GM19468 (cell line): ENCODE measurements around the gene RAVER2.
A peak's percentile ranks its signal among the peaks of the same experiment; 100 is the strongest.

ENCODE experiments used
- ATAC-seq: cut with Tn5 transposase; IDR thresholded peaks from one replicate; pipeline ENCODE4 v1.9.1; 2021; ENCODE audit warnings: mild to moderate bottlenecking, moderate library complexity, moderate number of reproducible peaks; ENCODE audit not compliant: unreplicated experiment; ENCODE audit errors: extremely low read depth

Gene RAVER2

DNA sequence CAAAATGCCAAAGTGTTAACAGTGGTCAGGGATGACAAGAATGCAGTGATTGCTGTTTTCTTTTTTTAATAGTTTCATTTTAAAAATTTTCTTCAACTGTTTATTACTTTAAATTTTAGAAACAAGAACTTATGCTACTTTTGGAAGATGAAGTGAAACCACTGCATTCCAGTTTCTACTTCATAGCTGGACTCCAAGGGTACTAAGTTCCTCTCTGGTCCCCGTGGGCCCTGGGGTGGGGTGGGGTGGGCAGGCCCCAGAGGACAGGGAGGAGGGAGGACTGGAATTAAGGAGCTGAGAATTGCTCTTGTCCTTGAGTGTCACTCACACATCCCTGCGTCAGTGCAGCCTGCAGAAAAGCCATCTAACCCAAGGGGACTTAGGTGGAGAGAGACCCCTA lies 97.3 kb downstream of the RAVER2 start:
- ATAC-seq, result no peak

DNA sequence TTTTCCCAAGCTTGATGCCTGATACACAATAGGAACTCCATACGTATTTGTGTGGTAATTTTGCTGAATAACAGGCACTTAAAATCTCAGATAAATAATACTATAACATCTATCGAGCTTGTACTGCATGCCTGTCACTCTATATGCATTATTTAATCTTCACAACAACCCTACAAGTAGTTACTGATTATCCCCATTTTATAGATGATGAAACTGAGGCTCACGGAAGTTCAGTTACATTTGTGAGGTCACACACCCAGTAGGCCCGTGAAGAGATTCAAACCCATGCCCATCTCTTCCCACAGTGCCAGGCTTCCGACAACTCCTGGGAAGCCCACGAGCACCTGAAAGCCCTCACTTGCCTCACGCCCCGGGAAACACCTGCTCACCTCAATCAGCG lies 98.8 kb downstream of the RAVER2 start:
- ATAC-seq, result no peak

DNA sequence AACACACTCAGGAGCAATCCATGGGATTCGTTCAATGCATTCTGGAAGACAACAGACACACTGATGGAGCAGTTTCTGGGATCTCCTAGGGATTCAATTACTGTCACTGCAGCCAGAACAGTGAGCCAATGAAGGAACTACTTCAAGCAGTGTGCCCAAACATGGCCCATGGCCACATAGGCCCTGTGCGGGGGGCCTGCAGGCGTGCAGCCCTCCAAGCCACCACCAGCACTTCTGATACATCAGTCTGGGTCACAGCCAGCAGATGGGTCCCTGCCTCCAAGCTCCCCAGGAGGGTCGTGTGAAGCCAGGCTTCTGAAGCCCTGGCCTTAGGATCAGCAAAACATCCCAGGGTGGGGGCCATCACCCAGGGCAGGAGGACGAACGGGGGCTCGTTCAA lies 99.3 kb downstream of the RAVER2 start:
- no peak for ATAC-seq

DNA sequence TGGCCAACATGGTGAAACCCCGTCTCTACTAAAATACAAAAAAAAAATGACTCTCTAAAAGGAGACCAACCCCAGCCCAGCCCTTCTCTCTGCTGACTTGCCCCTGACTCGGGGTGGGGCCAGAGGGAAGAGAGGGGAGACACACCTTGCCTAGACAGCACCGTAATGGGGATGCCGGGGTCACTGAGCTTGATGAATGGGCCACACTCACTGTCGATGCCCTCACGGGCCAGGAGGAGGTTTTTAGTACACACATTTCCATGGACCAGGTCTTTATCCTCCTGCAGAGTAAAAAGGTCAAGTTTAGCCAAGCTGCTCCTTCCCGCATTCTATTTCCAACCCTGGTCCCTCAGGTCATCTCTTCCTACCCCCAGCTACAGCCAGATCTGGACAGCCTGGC lies 99.7 kb downstream of the RAVER2 start:
- no peak for ATAC-seq

DNA sequence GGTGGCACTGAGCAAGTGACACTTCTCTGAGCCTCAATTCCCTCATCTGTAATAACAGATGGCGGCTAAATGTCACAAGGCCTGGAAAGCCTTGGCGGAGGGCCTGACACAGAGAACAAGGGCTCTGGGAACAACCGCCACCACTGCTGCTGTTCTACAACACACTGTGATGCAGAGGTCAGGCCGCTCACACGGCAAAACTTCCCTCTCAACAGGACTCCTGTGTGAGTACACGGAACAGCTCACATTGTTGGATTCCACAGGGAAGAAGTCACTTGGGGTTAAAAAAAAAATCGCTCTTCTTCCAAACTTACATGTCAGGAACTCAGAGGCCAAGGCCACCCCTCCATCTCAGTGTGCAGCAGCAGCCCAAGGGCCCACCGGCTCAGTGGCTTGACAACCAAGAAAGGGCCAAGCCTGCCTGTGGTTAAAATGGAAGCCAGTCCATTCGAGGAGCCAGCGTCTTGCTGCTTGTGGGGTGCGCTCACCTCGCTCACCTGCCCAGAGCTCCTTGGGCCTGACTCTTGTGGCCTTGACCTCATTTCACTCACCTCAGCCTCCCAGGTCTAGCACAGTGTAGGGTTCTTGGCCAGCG lies 101.1 kb downstream of the RAVER2 start:
- ATAC-seq, result no peak

DNA sequence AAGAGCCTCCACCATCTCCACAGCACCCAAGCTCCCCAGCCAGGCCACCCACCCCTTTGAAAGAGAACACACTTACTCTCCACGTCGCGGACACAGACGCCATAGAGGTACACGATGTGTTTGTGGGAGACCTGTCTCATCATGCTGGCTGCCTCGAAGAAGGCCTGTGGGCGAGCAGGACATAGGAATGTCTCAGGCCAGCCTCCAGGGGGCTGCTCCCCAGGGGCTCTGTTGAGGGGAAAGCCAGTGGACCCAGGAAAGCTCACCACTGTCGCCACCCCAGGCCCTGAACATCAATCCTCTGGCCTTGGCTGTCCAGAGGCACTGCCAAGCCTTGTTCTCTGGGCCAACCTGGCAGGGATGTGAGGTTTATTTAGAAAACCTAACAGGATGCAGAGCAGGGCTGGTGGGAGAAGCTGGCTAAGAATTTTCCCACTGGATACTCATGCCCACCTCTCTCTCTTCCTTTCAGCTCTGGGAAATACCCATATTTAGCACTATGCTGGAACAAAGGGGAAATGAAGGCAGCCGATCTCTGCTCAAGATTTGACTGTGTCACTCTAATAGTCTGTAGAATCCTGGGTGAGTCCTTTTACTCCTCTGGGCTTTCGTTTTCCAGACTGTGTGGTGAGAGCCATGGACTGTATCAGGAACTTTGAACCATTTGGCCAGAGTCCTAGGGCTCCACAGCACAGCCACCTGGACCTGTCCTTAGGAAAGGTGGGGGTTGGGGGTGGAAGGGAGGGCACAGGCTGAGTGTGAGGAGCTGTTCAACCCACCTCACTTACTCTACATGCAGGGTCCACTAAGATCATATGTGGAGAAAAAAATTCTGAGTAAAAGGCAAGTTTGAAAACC lies 101.9 kb downstream of the RAVER2 start:
- no peak for ATAC-seq

DNA sequence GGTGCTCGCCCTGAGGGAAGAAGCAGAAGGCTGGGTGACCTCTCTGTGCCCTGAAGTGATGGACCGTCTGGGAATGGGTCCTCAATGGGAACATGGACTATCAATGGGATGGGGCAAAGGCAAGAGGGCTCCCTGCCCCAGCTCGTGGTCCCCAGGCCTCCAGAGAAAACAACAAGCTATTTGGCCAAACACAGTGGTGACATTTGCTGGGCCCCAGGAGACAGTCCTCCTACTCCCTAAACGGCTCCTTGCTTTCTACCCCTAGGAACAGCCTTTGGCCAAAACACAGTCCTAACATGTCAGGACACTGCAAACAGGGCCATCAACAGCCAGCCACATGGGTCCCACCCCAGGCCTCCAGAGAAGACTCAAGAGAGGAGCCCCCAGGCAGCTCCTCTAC lies 102.8 kb downstream of the RAVER2 start:
- no peak for ATAC-seq

DNA sequence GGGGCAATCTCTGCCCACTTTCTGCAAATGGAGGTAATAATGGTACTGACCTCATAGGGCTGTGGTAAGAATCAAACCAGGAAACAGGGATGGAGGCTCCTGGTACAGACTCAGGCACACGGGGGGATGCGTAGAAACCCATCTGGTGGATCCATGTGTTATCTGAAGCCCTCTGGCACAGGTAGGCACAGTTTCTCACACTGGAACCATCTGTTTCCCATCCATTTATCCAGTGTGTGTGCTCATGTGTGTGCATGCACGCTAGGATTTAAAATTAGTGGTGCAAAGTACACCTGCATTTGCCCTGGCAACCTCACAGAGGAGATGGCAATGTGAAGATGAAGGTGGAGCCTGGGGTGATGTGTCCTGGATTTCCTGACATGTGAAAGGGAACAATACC lies 103.3 kb downstream of the RAVER2 start:
- no peak for ATAC-seq

DNA sequence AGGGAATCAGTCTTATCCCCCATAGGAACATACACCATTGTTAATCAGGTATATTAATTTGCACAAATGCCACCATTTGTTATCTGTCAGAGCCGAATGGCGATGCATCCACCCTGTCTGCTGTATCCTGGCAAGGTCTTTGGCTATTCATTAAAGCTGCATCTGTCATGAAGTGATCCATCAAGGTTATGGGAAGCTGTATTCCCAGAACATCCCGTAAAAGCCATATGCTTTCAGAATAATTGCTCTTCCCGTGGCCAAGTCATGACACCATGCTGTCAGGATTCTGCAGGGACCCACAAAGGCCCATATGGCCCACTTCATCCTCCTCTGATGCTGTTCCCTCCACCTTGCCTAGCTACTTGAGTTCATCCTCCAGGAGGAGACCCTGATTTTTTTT lies 103.9 kb downstream of the RAVER2 start:
- ATAC-seq, result no peak

DNA sequence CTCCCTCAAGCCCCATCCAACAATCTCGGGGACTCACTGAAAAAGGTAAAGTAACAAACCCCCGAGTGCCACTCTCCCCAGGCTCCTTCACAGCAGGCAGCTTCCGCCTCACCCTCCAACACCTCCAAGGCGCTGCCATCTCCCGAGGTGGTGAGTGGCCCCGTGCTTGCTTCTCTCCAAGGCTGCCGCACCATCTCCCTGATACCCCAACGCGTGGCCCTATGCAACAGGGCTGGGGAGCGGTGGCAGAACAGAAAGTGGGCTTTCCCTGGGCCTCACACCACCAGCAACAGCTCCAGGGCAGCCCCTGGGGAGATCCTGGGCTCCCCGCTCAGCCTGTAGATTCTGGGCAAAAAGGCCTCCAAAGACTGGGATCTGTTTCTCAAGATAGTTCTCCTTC lies 105.1 kb downstream of the RAVER2 start:
- ATAC-seq, result no peak

DNA sequence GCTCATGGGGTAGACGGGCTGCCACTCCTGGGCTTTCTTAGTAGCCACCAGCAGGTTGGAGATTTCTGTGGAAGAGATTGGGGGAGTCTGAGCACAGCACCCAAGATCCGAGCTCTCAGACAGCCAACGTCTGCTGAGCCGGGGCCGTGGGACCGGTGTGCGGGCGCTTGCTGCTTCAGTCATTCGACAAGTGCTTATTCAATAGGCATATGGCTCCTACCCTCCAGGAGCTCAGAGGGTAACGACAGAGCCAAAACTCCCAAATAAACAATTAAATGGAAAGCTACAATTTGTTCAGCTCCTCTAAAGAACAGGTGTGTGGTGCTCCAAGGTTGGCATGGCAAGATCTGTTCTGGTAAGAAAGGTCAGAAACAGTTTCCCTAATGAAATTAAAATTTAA lies 106.0 kb downstream of the RAVER2 start:
- no peak for ATAC-seq

DNA sequence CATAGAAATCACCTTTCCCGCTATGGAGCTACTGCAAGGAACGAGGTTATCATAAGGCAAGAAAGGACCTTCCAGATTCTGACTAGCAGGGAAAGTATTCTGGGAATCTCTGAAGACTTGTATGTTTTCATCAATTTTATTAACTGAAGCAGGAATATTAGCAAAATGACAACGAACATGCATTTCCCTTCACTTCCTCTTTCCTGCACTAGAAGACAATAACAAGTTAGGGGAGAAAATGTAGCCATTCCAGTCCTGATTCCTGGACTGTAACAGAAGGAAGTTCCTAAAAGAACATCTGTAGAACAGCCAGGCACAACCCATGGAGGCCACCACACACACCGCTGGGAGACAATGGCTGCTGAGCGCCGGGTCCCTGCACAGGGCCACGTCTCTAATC lies 106.8 kb downstream of the RAVER2 start:
- ATAC-seq, result no peak

DNA sequence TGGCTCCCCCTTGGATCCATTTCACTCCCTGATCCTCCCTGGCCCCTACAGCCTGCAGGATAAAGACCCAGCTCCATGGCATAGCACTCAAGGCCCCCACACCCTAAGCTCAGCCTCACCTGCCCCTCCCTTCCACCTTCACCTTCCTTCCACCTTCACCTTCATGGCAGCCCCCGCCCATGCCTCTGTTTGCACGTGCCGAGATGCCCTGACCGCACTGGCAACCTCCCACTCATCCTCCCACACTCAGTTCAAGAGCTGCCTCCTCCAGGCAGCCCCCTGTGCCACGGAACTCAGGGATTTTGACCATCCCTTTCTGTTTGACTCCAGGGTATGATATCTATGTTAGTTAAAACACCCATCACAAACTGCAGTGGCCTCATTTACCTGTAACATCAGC lies 109.8 kb downstream of the RAVER2 start:
- ATAC-seq, result no peak

DNA sequence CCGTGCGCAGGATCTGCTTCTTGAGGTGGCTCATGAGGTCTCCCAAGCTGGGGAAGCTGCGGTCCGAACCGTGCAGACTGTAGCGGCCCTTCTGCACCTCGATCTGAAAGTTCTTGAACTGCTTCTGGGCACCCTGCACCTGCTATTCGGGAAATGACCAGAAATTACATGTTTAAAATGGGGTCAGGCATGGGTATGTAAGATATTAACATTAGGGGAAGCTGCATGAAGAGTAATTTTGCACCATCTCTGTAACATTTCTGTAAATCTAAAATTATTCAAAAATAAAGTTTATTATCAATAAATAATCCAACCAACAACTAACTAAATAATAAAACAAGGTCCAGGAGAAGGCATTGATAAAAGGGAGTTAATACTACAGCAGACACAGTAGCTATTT lies 110.7 kb downstream of the RAVER2 start:
- ATAC-seq, result no peak

DNA sequence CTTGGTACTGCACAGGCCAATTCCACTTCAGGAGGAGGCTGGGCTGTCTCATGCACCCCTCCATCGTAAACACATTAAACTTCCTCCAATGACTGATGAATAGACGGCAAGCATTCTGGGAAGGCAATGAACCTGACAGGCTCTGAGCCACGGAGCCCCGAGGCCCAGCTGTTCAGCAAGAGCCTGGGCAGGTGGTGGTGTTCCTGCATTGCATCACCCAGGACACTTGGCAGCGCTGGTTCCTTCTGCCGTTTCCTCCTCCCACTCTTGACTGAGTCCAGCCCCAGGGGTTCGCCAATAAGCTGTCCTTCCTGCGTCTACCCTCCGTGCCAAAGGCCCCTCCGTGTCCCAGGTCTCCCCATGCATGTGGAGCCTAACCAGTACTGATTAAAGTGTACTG lies 111.7 kb downstream of the RAVER2 start:
- ATAC-seq, result no peak

DNA sequence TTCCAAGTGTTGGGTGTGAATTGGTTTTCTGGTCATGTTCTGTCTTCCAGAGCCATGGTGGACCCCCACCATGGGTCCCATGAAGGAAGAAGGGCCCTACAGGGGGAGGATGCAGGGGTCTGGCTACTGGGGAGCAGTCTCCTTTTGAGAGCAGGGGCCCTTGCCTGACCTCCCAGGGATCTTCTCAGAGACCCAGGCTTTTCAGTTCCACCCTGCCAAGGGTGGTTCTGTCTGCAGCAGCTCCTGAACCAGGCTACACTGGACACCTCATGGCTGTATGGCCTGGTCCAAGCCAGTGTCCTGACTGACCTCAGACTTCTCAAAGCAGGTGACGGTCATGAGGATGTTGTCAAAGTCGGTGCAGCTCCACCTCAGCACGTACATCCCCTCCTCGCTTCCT lies 112.5 kb downstream of the RAVER2 start:
- ATAC-seq, result no peak

DNA sequence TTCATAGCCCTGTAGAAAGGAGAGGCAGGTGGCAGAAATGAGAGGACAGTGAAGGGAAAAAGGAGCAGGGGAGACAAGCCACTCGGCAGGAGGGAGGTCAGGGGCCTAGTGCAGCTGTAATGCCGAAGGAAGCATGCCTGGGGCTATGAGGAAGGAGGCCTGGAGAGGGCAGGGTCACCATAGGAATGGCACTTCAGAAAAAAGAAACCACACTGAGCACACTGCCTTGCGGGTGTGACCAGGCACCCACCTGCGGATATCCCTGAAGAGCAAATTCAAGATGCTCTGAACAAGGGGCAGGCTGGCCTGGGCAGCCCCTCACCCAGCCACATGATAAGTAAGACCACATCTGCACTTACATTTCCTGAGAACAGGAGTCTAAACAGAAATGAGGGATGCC lies 116.7 kb downstream of the RAVER2 start:
- ATAC-seq, result no peak

DNA sequence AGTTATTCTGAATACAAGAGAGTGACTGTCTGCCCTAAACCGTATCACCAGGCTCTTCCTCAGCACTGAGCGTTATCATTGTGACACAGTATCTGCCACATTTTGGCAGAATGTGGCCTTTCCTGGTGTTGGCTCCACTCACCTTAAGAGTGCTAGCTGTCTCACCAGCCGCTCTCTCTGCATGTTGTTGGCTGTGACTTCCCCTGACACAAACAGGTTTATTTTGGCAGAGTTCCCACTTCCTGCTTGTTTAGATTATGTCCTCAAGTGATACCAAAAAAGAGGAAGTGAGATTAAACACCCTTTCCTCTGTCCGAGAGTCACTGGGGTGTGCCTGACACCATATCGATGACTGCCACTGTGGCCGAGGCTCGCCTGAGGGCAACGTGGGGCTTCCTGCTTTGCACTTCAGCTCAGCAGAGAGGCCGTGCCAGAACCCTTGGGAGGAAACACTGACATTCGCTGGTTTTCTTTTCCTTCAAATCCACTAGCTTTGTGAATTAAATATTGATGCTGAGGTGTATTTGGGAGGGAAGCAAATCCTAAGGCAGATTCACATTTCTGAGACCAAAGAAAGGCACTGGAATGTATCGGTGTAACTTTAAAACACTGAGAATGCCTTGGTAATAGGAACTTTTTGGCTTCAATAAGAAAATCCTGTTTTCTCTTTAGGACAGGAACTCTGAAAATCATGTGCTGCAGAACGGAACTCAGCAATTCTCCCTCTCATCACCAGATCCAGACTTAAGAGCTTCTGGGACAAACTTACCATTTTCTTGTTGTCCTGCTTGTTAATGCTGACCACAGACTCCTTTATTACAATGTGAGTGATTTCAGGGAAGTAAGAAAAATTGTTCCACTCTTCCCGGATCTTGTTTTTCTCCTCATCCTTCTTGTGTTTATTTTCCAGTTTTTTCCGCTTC lies 119.4 kb downstream of the RAVER2 start:
- peak; percentile 100 for ATAC-seq

DNA sequence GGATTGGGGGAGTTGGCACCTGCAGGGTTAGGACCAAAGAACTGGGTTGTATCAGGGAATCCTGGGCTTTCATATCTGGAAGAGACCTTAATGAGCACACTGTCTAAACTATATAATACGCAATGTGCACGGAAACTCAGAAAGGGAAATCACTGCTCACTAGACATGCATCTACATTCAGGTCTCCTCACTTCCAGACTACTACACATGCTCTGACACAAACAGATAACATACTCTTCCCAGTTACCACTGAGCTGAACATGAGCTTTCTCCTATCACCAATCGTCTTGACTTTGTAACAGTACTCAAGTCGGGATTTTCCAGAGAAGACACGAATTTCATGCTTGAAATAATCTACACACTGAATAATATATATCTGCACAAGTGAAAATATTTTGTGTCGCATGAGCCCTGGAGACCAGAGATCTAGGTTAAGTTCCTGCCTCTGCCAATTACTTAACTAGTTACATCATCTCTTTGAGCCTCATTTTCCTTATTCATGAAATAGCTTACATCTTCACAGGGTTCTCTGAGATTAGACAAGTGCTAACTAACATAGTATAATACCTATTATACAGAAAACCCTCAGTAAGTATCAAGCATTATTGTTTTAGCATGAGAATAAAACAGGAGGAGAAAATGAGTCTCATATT lies 120.4 kb downstream of the RAVER2 start:
- ATAC-seq, result no peak

DNA sequence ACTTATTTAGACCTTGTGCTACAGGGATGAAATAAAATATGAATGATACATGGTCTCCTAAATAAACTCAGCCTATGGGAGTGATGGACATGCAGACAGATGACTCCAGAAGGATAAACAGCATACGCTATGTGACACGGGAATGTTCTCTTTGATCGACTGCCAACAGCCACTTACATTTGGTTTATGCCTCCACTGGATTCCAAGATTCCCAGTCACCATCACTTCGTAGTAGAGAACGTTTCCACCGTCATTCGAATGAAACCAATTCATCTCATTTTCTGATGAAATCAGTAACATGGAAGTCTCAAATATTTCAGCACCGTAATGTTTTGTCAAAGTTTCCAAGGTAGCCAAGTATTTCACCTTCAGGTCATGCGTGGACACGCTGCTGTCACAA lies 121.8 kb downstream of the RAVER2 start:
- no peak for ATAC-seq

DNA sequence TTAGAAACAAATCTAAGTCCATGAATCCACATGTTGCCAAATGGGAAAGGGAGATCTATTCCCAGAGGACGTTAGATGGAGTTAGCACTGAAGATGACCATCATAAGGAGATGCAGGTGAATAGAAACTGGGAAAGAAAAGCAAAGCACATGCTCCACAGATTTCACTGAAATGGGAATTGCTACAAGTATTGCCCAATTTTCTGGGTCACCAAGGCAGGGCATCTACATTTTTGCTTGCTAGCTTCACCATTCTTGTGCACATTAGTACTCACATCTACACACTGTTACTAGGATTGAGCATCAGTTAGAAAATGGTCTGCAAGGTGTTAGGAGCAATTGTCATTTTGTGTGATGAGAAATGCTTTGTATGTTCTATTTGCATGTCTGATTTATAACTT lies 122.4 kb downstream of the RAVER2 start:
- ATAC-seq, result no peak
